Natural killer cell (primary cell): ENCODE results near the gene DAZAP1. TPM values are rescaled to one million over a fixed set of nuclear protein-coding genes. Genes with fewer than 3 reads are reported as not detected.

Experiments used
- ATAC-seq, 3 donors: fragments of 150-1000 bp in 2 of 3; fragments of 200-7000 bp in 1 of 3; cut with Tn5 transposase; 1 replicate in 1 of 3; 2 replicates in 2 of 3; pipeline ENCODE4 v1.10.0; 2021; ENCODE audit warnings: mild to moderate bottlenecking in 2 of 3, moderate library complexity in 2 of 3
- DNase-seq, 2 donors: peaks; one replicate each; pipeline versions ENCODE4 v3.0.0 to v3.0.0-alpha.2; 2013 to 2021; ENCODE audit warnings: mixed read lengths in 1 of 2
- H3K27ac ChIP-seq: one replicate; pipeline ENCODE4 v1.5.1; 2013; ENCODE audit warnings: mild to moderate bottlenecking, low read length
- H3K27me3 ChIP-seq: one replicate; pipeline ENCODE4 v1.6.1; 2013; ENCODE audit warnings: low read length; ENCODE audit not compliant: control insufficient read depth, insufficient read depth
- H3K36me3 ChIP-seq: one replicate; pipeline ENCODE4 v1.6.1; 2013; ENCODE audit warnings: low read length; ENCODE audit not compliant: control insufficient read depth, insufficient read depth
- H3K4me1 ChIP-seq: one replicate; pipeline ENCODE4 v1.6.1; 2013; ENCODE audit warnings: low read length; ENCODE audit not compliant: control insufficient read depth, insufficient read depth
- H3K4me3 ChIP-seq: one replicate; pipeline ENCODE4 v1.5.1; 2013; ENCODE audit warnings: low read length
- H3K9me3 ChIP-seq: one replicate; pipeline ENCODE4 v1.6.1; 2013; ENCODE audit warnings: low read length; ENCODE audit not compliant: control insufficient read depth, insufficient read depth
- H3K27ac Mint-ChIP-seq, 2 donors: one replicate each; pipeline ENCODE4 v1.8.0; 2022; ENCODE audit warnings: mild to moderate bottlenecking in 2 of 2, mixed read lengths in 2 of 2, moderate library complexity in 1 of 2
- H3K27me3 Mint-ChIP-seq, 2 donors: one replicate each; pipeline ENCODE4 v1.8.0; 2022; ENCODE audit warnings: low read depth in 2 of 2, mixed read lengths in 2 of 2
- H3K36me3 Mint-ChIP-seq: one replicate; pipeline ENCODE4 v1.8.0; 2022; ENCODE audit warnings: mixed read lengths
- H3K4me1 Mint-ChIP-seq, 2 donors: one replicate each; pipeline ENCODE4 v1.8.0; 2022; ENCODE audit warnings: mixed read lengths in 2 of 2
- H3K4me3 Mint-ChIP-seq: one replicate; pipeline ENCODE4 v1.8.0; 2022; ENCODE audit warnings: mild to moderate bottlenecking, moderate library complexity, mixed read lengths
- H3K9me3 Mint-ChIP-seq, 2 donors: one replicate each; pipeline ENCODE4 v1.8.0; 2022; ENCODE audit warnings: mixed read lengths in 2 of 2
- WGBS: methylation state at CpG from one replicate; pipeline ENCODE4 v1.1.7; 2013; ENCODE audit warnings: missing lambda C conversion rate; ENCODE audit not compliant: insufficient coverage; 5-methylcytosine and 5-hydroxymethylcytosine counted together
- intact Hi-C: fragments of 100-400 bp; cut with micrococcal nuclease; formaldehyde crosslinking; loops from one replicate; pipeline ENCODE4 v1.14.2; 2022
- total RNA-seq, 4 donors: library from RNA; stranded (reverse); fragments of 120-200 nt in 1 of 4; gene quantifications; one replicate each; pipeline versions ENCODE4 v1.2.3 to v1.2.4, GENCODE V29; 2013 to 2022
- TF ChIP-seq, protein P1 (sequence below): fragments of 200-600 bp; IDR thresholded peaks from one replicate; pipeline ENCODE4 v1.8.0; 2022; ENCODE audit warnings: antibody characterized with exemption

The DAZAP1 gene
- 100 to 1,000 TPM; 166 to 207 (median 170) TPM for total RNA-seq
- 85.7 TPM for total RNA-seq (2013)

DNA sequence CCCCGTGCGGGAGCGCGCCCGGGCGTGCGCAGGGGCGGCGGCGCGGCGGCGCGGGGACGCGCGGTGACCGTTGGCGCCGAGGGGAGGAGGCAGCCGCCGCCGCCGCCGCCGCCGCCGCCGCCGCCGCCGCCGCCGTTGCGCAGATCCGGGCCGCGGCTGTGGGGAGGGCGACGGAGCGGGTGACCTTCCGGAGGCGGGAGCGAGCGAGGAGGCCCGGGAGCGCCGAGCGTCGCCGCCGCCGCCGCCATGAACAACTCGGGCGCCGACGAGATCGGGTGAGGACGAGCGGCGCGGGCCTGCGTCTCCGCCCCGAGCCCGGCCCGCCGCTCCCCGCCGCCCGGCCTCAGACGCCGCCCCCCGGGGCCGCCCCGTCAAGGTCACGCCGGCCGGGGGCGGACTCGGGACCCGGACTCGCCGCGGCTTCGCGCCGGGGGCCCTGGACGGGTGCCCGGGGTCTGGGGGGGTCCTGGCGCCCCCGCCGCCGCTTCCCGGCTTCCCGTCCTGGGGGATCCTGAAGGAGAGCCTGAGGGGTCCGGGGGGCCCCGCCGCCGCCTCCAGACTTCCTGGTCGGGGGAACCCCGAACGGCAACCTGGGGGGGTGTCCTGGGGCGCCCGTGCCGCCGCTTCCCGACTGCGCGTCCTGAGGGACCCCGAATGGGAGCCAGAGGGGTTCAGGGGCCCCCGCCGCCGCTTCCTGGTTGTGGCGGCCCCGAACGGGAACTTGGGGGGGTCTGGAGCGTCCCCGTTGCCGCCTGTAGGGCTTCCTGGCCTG, at the start of gene DAZAP1:
DAZAP1 (plus strand) TSS at position 59 of the 772 bp plus-strand sequence; CDS start at position 247, 188 bp downstream.
- H3K27ac ChIP-seq, result peak within 1 kb of the TSS; percentile 99
- H3K36me3 Mint-ChIP-seq, result no peaks in the 10 kb centered on the region
- intact Hi-C loops, result loop anchor here (1.0 to 10.0 kb wide), 4 partner anchors 24 to 611 kb away; partner anchors contain the start of genes NDUFS7, PTBP1, RPS15 and UQCR11
- H3K4me1 Mint-ChIP-seq, result peaks cover 54 to 56% of the 10 kb centered on the region in 2 donors
- no peaks in the 10 kb centered on the region for H3K9me3 Mint-ChIP-seq
- H3K27me3 Mint-ChIP-seq, result peaks cover 0 to 2% of the 10 kb centered on the region in 2 donors
- peak within 1 kb of the TSS; percentile 99 for H3K4me3 ChIP-seq
- ATAC-seq, result peak in 2 of 3 donors; percentile 20 to 29
- peak within 1 kb of the TSS; percentile 95 for H3K4me3 Mint-ChIP-seq
- WGBS, result under 1% methylated on average over 121 of the region's 121 CpGs
- H3K9me3 ChIP-seq, result no peaks in the 10 kb centered on the region
- peaks cover under 1% of the 10 kb centered on the region for H3K27me3 ChIP-seq
- DNase-seq, result peak; percentile 58 to 67
- peaks cover 58% of the 10 kb centered on the region for H3K4me1 ChIP-seq
- no peaks in the 10 kb centered on the region for H3K36me3 ChIP-seq
- peak within 1 kb of the TSS; percentile 91 to 94 for H3K27ac Mint-ChIP-seq
- TF ChIP-seq, protein P1, sequence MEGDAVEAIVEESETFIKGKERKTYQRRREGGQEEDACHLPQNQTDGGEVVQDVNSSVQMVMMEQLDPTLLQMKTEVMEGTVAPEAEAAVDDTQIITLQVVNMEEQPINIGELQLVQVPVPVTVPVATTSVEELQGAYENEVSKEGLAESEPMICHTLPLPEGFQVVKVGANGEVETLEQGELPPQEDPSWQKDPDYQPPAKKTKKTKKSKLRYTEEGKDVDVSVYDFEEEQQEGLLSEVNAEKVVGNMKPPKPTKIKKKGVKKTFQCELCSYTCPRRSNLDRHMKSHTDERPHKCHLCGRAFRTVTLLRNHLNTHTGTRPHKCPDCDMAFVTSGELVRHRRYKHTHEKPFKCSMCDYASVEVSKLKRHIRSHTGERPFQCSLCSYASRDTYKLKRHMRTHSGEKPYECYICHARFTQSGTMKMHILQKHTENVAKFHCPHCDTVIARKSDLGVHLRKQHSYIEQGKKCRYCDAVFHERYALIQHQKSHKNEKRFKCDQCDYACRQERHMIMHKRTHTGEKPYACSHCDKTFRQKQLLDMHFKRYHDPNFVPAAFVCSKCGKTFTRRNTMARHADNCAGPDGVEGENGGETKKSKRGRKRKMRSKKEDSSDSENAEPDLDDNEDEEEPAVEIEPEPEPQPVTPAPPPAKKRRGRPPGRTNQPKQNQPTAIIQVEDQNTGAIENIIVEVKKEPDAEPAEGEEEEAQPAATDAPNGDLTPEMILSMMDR, result no peak

DNA sequence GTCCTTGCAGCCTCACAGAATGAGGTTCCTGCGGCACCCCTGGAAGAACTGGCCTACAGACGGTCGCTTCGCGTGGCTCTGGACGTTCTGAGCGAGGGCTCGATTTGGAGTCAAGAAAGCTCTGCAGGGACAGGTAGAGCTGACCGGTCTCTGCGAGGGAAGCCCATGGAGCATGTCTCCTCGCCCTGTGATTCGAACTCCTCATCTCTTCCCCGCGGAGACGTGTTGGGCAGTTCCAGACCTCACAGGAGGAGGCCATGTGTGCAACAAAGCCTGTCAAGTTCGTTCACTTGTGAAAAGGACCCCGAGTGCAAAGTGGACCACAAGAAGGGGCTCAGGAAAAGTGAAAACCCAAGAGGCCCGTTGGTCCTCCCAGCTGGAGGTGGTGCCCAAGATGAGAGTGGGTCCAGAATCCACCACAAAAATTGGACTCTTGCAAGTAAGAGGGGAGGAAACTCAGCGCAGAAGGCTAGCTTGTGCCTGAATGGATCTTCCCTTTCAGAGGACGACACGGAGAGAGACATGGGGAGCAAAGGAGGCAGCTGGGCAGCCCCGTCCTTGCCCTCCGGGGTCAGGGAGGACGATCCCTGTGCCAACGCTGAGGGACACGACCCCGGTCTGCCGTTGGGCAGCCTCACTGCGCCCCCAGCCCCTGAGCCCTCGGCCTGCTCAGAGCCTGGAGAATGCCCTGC, 47.1 kb upstream of the DAZAP1 start:
- intact Hi-C loops, result no loop called here
- TF ChIP-seq, protein P1, result no peak
- DNase-seq (no peak), ATAC-seq (no peak)
- Histone ChIP-seq H3K9me3 (no peaks in the 10 kb centered on the region), H3K27me3 (no peaks in the 10 kb centered on the region), H3K27ac (no peak overlapping the region), H3K4me3 (no peak overlapping the region), H3K36me3 (peaks cover 29% of the 10 kb centered on the region), H3K4me1 (peaks cover 30% of the 10 kb centered on the region)
- no peaks in the 10 kb centered on the region for H3K36me3 Mint-ChIP-seq
- no peaks in the 10 kb centered on the region for H3K27me3 Mint-ChIP-seq
- H3K4me3 Mint-ChIP-seq, result no peak overlapping the region
- H3K4me1 Mint-ChIP-seq, result peaks cover 31 to 36% of the 10 kb centered on the region in 2 donors
- WGBS, result 96% methylated on average over 30 of the region's 30 CpGs
- no peak overlapping the region for H3K27ac Mint-ChIP-seq
- H3K9me3 Mint-ChIP-seq, result no peaks in the 10 kb centered on the region

GRCh38 chr19:1360818-1361461, 46.4 kb upstream of the DAZAP1 start:
- Histone ChIP-seq H3K27me3 (no peaks in the 10 kb centered on the region), H3K27ac (no peak overlapping the region), H3K4me3 (no peak overlapping the region), H3K36me3 (peaks cover 29% of the 10 kb centered on the region), H3K4me1 (peaks cover 26% of the 10 kb centered on the region), H3K9me3 (no peaks in the 10 kb centered on the region)
- no peak for DNase-seq
- Mint-ChIP-seq H3K9me3 (no peaks in the 10 kb centered on the region), H3K27ac (no peak overlapping the region), H3K4me3 (no peak overlapping the region), H3K27me3 (no peaks in the 10 kb centered on the region), H3K36me3 (no peaks in the 10 kb centered on the region), H3K4me1 (peaks cover 24 to 32% of the 10 kb centered on the region in 2 donors)
- intact Hi-C loops, result no loop called here
- 92% methylated on average over 31 of the region's 31 CpGs for WGBS
- TF ChIP-seq, protein P1, result no peak
- no peak for ATAC-seq
